Ishikawa (cell line): ENCODE data around the gene MED28.

Experiments used
- CEBPB ChIP-seq: IDR thresholded peaks from 2 replicates; pipeline ENCODE4 v1.6.1; 2012
- CREB1 ChIP-seq: IDR thresholded peaks from 2 replicates; pipeline ENCODE4 v1.6.1; 2012; ENCODE audit warnings: low read depth
- EP300 ChIP-seq: IDR thresholded peaks from 2 replicates; pipeline ENCODE4 v1.6.1; 2012; ENCODE audit warnings: borderline replicate concordance
- FOXM1 ChIP-seq: IDR thresholded peaks from 2 replicates; pipeline ENCODE4 v1.6.1; 2012; ENCODE audit warnings: low read depth, borderline replicate concordance
- MAX ChIP-seq: IDR thresholded peaks from 2 replicates; pipeline ENCODE4 v1.6.1; 2012
- NFIC ChIP-seq: IDR thresholded peaks from 2 replicates; pipeline ENCODE4 v1.6.1; 2012
- RAD21 ChIP-seq: IDR thresholded peaks from 2 replicates; pipeline ENCODE4 v1.6.1; 2012; ENCODE audit warnings: low read depth
- TAF1 ChIP-seq: IDR thresholded peaks from 2 replicates; pipeline ENCODE4 v1.6.1; 2012; ENCODE audit warnings: low read depth, mild to moderate bottlenecking
- TCF12 ChIP-seq: IDR thresholded peaks from 2 replicates; pipeline ENCODE4 v1.6.1; 2012; ENCODE audit warnings: low read depth
- TEAD4 ChIP-seq: IDR thresholded peaks from 2 replicates; pipeline ENCODE4 v1.6.1; 2012
- USF1 ChIP-seq: IDR thresholded peaks from 2 replicates; pipeline ENCODE4 v1.6.1; 2012
- YY1 ChIP-seq: IDR thresholded peaks from 2 replicates; pipeline ENCODE4 v1.6.1; 2012; ENCODE audit warnings: low read depth

GRCh38 chr4:17613761-17614415, 553 bp upstream of the MED28 start:
- TF ChIP-seq CEBPB (no peak), RAD21 (no peak), EP300 (no peak), TAF1 (no peak), NFIC (no peak), MAX (no peak), TEAD4 (no peak), TCF12 (no peak), FOXM1 (no peak), CREB1 (no peak), USF1 (no peak), YY1 (no peak)
